C4-2B (cell line): ENCODE results near the gene TNFAIP6.
"Not testable (repeated sequence)": the region's sequence is repeated elsewhere in the genome, so short reads cannot be mapped to it uniquely, and the experiment has no call there.

Source experiments
- H3K27ac ChIP-seq: fragments of 450-650 bp; 2 replicates; pipeline ENCODE4 v1.5.1; 2017
- CTCF ChIP-seq: fragments of 450-650 bp; conservative IDR thresholded peaks from 2 replicates; pipeline ENCODE4 v1.5.1; 2017; ENCODE audit warnings: mild to moderate bottlenecking
- ZFX ChIP-seq: fragments of 450-650 bp; IDR thresholded peaks from 2 replicates; pipeline ENCODE4 v1.6.1; 2017

TNFAIP6 gene

GRCh38 chr2:151405376-151405775 is 48.0 kb downstream of the TNFAIP6 start:
- H3K27ac ChIP-seq = no peak overlapping the region
- no peak for TF ChIP-seq ZFX
- TF ChIP-seq CTCF = no peak

- no peak overlapping the region for H3K27ac ChIP-seq
- TF ChIP-seq CTCF = no peak
- TF ChIP-seq ZFX = no peak
Measured at GRCh38 chr2:151407281-151407680, 49.9 kb downstream of the TNFAIP6 start.

GRCh38 chr2:151408788-151409600 is 51.6 kb downstream of the TNFAIP6 start:
- H3K27ac ChIP-seq = peak overlapping the region; percentile 96; the same call in 1 of the 2 replicates
- TF ChIP-seq ZFX (no peak), CTCF (no peak)

GRCh38 chr2:151409601-151410484 is 52.5 kb downstream of the TNFAIP6 start, which contains the start of gene RIF1:
Gene RIF1, plus strand, starts transcription at chr2:151409902. Its CDS starts 522 bp downstream, at chr2:151410424.
- TF ChIP-seq CTCF = peak; percentile 68
- peak; percentile 95 for TF ChIP-seq ZFX
- H3K27ac ChIP-seq = peak within 1 kb of the TSS; percentile 96

GRCh38 chr2:151410485-151410834 is 53.1 kb downstream of the TNFAIP6 start:
- TF ChIP-seq CTCF (no peak), ZFX (peak; percentile 62; the same call in 1 of the 2 replicates)
- peak overlapping the region; percentile 96 for H3K27ac ChIP-seq

- no peak overlapping the region for H3K27ac ChIP-seq
Measured at GRCh38 chr2:151417650-151418049, 60.3 kb downstream of the TNFAIP6 start.

GRCh38 chr2:151421681-151422080 is 64.3 kb downstream of the TNFAIP6 start:
- not testable (repeated sequence) for H3K27ac ChIP-seq

More at GRCh38 chr2:151417650-151418049, 60.3 kb downstream of the TNFAIP6 start:
- TF ChIP-seq ZFX (no peak), CTCF (no peak)
